HAP-1 (cell line): ENCODE measurements around the gene PDLIM3.

Experiments used
- DNase-seq, 2 experiments: peaks; one replicate each; pipeline ENCODE4 v3.0.0-alpha.2; 2016 to 2020; ENCODE audit warnings: low spot score in 2 of 2
- H3K27me3 ChIP-seq: fragments of 250-450 bp; sonication (Bioruptor Pico); 2 replicates; pipeline ENCODE4 v1.5.1; 2020; ENCODE audit warnings: low read depth, mild to moderate bottlenecking, moderate library complexity
- H3K36me3 ChIP-seq: fragments of 250-450 bp; sonication (Bioruptor Pico); replicated peaks from 2 replicates; pipeline ENCODE4 v1.5.1; 2020; ENCODE audit warnings: mild to moderate bottlenecking
- H3K4me1 ChIP-seq: fragments of 250-450 bp; sonication (Bioruptor Pico); 2 replicates; pipeline ENCODE4 v1.5.1; 2020; ENCODE audit warnings: mild to moderate bottlenecking
- H3K4me3 ChIP-seq: fragments of 250-450 bp; sonication (Bioruptor Pico); 2 replicates; pipeline ENCODE4 v1.5.1; 2020; ENCODE audit warnings: mild to moderate bottlenecking, moderate library complexity
- H3K9me3 ChIP-seq: fragments of 250-450 bp; sonication (Bioruptor Pico); 2 replicates; pipeline ENCODE4 v1.5.1; 2020; ENCODE audit warnings: mild to moderate bottlenecking, moderate library complexity
- in situ Hi-C: fragments of 300-500 bp; cut with MboI; formaldehyde crosslinking; loops from 3 replicates; pipeline ENCODE4 v1.14.3; 2020; ENCODE audit warnings: low sequenced_read_pairs, inconsistent platforms, mixed read lengths

The PDLIM3 gene

GRCh38 chr4:185534866-185535611 is at the start of gene PDLIM3:
Gene PDLIM3 (minus strand): TSS chr4:185535507. CDS start chr4:185535434, 73 bp downstream.
- in situ Hi-C loops = no loop called here
- DNase-seq = no peak
- H3K9me3 ChIP-seq = no peaks in the 10 kb centered on the region
- H3K4me1 ChIP-seq = no peaks in the 10 kb centered on the region
- H3K27me3 ChIP-seq = no peaks in the 10 kb centered on the region; the same call in 1 of the 2 replicates
- no peaks in the 10 kb centered on the region for H3K36me3 ChIP-seq
- H3K4me3 ChIP-seq = no peak within 1 kb of the TSS

GRCh38 chr4:185583813-185584212 is 48.5 kb upstream of the PDLIM3 start:
- DNase-seq = no peak
- H3K9me3 ChIP-seq = no peaks in the 10 kb centered on the region
- H3K4me3 ChIP-seq = no peak overlapping the region
- H3K4me1 ChIP-seq = peaks cover 13% of the 10 kb centered on the region
- no peaks in the 10 kb centered on the region for H3K27me3 ChIP-seq
- in situ Hi-C loops = no loop called here
- H3K36me3 ChIP-seq = no peaks in the 10 kb centered on the region

- Histone ChIP-seq H3K9me3 (no peaks in the 10 kb centered on the region), H3K36me3 (no peaks in the 10 kb centered on the region), H3K4me1 (peaks cover 13% of the 10 kb centered on the region; the same call in 1 of the 2 replicates), H3K27me3 (no peaks in the 10 kb centered on the region), H3K4me3 (no peak overlapping the region)
- in situ Hi-C loops = no loop called here
- DNase-seq = no peak
These were observed 47.5 kb upstream of the PDLIM3 start for GRCh38 chr4:185582651-185583400.

- Histone ChIP-seq H3K4me3 (no peak overlapping the region), H3K36me3 (no peaks in the 10 kb centered on the region), H3K4me1 (no peaks in the 10 kb centered on the region), H3K9me3 (no peaks in the 10 kb centered on the region), H3K27me3 (no peaks in the 10 kb centered on the region)
- DNase-seq = no peak
- in situ Hi-C loops = no loop called here
These were observed 45.4 kb upstream of the PDLIM3 start for GRCh38 chr4:185580699-185581098.

GRCh38 chr4:185578284-185578683 is 43.0 kb upstream of the PDLIM3 start:
- H3K4me3 ChIP-seq = no peak overlapping the region
- peaks cover 3% of the 10 kb centered on the region; the same call in 1 of the 2 replicates for H3K4me1 ChIP-seq
- in situ Hi-C loops = no loop called here
- H3K27me3 ChIP-seq = no peaks in the 10 kb centered on the region
- DNase-seq = no peak
- no peaks in the 10 kb centered on the region for H3K9me3 ChIP-seq
- H3K36me3 ChIP-seq = no peaks in the 10 kb centered on the region

- no peak for DNase-seq
- Histone ChIP-seq H3K9me3 (no peaks in the 10 kb centered on the region), H3K27me3 (no peaks in the 10 kb centered on the region), H3K36me3 (no peaks in the 10 kb centered on the region), H3K4me1 (peaks cover 3% of the 10 kb centered on the region; the same call in 1 of the 2 replicates), H3K4me3 (no peak overlapping the region)
- in situ Hi-C loops = no loop called here
These were observed 41.9 kb upstream of the PDLIM3 start for GRCh38 chr4:185576962-185577950.

- H3K27me3 ChIP-seq = no peaks in the 10 kb centered on the region
- H3K4me3 ChIP-seq = no peak overlapping the region
- no peak for DNase-seq
- H3K36me3 ChIP-seq = no peaks in the 10 kb centered on the region
- no peaks in the 10 kb centered on the region for H3K9me3 ChIP-seq
- H3K4me1 ChIP-seq = peaks cover 3% of the 10 kb centered on the region; the same call in 1 of the 2 replicates
- in situ Hi-C loops = no loop called here
These were observed 41.1 kb upstream of the PDLIM3 start for GRCh38 chr4:185576314-185576961.

GRCh38 chr4:185573651-185574199 is 38.4 kb upstream of the PDLIM3 start:
- in situ Hi-C loops = no loop called here
- no peaks in the 10 kb centered on the region for H3K27me3 ChIP-seq
- H3K9me3 ChIP-seq = no peaks in the 10 kb centered on the region
- no peaks in the 10 kb centered on the region for H3K36me3 ChIP-seq
- peaks cover 3% of the 10 kb centered on the region; the same call in 1 of the 2 replicates for H3K4me1 ChIP-seq
- no peak overlapping the region for H3K4me3 ChIP-seq
- DNase-seq = peak in 1 of 2 experiments; percentile 16

GRCh38 chr4:185570727-185571126 is 35.4 kb upstream of the PDLIM3 start:
- no peak overlapping the region for H3K4me3 ChIP-seq
- peaks cover 3% of the 10 kb centered on the region; the same call in 1 of the 2 replicates for H3K4me1 ChIP-seq
- in situ Hi-C loops = no loop called here
- DNase-seq = no peak
- no peaks in the 10 kb centered on the region for H3K27me3 ChIP-seq
- no peaks in the 10 kb centered on the region for H3K36me3 ChIP-seq
- no peaks in the 10 kb centered on the region for H3K9me3 ChIP-seq

- no peaks in the 10 kb centered on the region for H3K27me3 ChIP-seq
- H3K9me3 ChIP-seq = no peaks in the 10 kb centered on the region; the same call in 1 of the 2 replicates
- no peaks in the 10 kb centered on the region for H3K36me3 ChIP-seq
- no peak for DNase-seq
- H3K4me3 ChIP-seq = no peak overlapping the region
- no peaks in the 10 kb centered on the region for H3K4me1 ChIP-seq
- in situ Hi-C loops = no loop called here
These were observed 32.4 kb upstream of the PDLIM3 start for GRCh38 chr4:185567381-185568376.

GRCh38 chr4:185566972-185567371 is 31.7 kb upstream of the PDLIM3 start:
- no peak overlapping the region for H3K4me3 ChIP-seq
- no peaks in the 10 kb centered on the region for H3K4me1 ChIP-seq
- no peaks in the 10 kb centered on the region; the same call in 1 of the 2 replicates for H3K9me3 ChIP-seq
- in situ Hi-C loops = no loop called here
- H3K36me3 ChIP-seq = no peaks in the 10 kb centered on the region
- H3K27me3 ChIP-seq = no peaks in the 10 kb centered on the region
- DNase-seq = no peak

GRCh38 chr4:185566425-185566824 is 31.1 kb upstream of the PDLIM3 start:
- H3K27me3 ChIP-seq = no peaks in the 10 kb centered on the region
- no peaks in the 10 kb centered on the region for H3K36me3 ChIP-seq
- DNase-seq = no peak
- H3K4me3 ChIP-seq = no peak overlapping the region
- H3K4me1 ChIP-seq = no peaks in the 10 kb centered on the region
- H3K9me3 ChIP-seq = no peaks in the 10 kb centered on the region; the same call in 1 of the 2 replicates
- in situ Hi-C loops = no loop called here
